ENCODE data around the gene PRKG1. TPM values are rescaled to one million over a fixed set of nuclear protein-coding genes. Genes with fewer than 3 reads are reported as not detected.

The PRKG1 gene
- polyA plus RNA-seq, 3 donors = not detected

- H3K9me3 Mint-ChIP-seq = peaks cover 3 to 15% (median 6%) of the 10 kb centered on the region in 7 donors
- no peak overlapping the region for H3K27ac ChIP-seq (ENCODE audit: low read depth in 1 of 2, low read length in 2 of 2)
- H3K4me1 ChIP-seq (ENCODE audit: control insufficient read depth in 1 of 2, insufficient read depth in 2 of 2, low read length in 2 of 2) = no peaks in the 10 kb centered on the region
- no peaks in the 10 kb centered on the region for H3K36me3 ChIP-seq (replicated peaks in 1 of 2; ENCODE audit: control insufficient read depth in 1 of 2, insufficient read depth in 2 of 2, low read length in 2 of 2)
- no peak overlapping the region for H3K4me2 ChIP-seq (replicated peaks; ENCODE audit: extremely low read depth, low read length, poor library complexity, severe bottlenecking)
- no peaks in the 10 kb centered on the region for H3K79me2 ChIP-seq (ENCODE audit: insufficient read depth, low read length)
- no peak overlapping the region for H2AFZ ChIP-seq (ENCODE audit: insufficient read depth, low read depth, low read length, poor library complexity, severe bottlenecking)
- H4K20me1 ChIP-seq (ENCODE audit: insufficient read depth, low read length) = no peaks in the 10 kb centered on the region
- H3K9ac ChIP-seq (ENCODE audit: insufficient read depth, low read length, poor library complexity, severe bottlenecking) = no peak overlapping the region
- H3K27ac Mint-ChIP-seq = no peak overlapping the region
- no peak for TF ChIP-seq CTCF (IDR thresholded peaks at IDR 0.05)
- no CpG with 5 or more reads among the region's 1 CpG for WGBS (ENCODE audit: insufficient coverage)
- no peaks in the 10 kb centered on the region for H3K4me1 Mint-ChIP-seq
- DNase-seq = no peak
- no peak overlapping the region for H3K4me3 Mint-ChIP-seq
- H3K36me3 Mint-ChIP-seq = no peaks in the 10 kb centered on the region
- H3K4me3 ChIP-seq (replicated peaks in 1 of 3; ENCODE audit: low read depth in 2 of 3, low read length in 3 of 3) = no peak overlapping the region
- peaks cover 10 to 15% of the 10 kb centered on the region in 2 donors for H3K9me3 ChIP-seq (replicated peaks in 1 of 2; ENCODE audit: control insufficient read depth in 1 of 2, insufficient read depth in 1 of 2, low read length in 2 of 2)
- no peaks in the 10 kb centered on the region for H3K27me3 Mint-ChIP-seq (ENCODE audit: low read depth in 3 of 3)
- intact Hi-C loops (cut with micrococcal nuclease) = no loop called here
- H3K27me3 ChIP-seq (ENCODE audit: control insufficient read depth in 2 of 2, insufficient read depth in 2 of 2, low read length in 2 of 2) = no peaks in the 10 kb centered on the region
These were observed 545.8 kb downstream of the PRKG1 start for GRCh38 chr10:51620131-51620530.

- no peak overlapping the region for H3K4me2 ChIP-seq (replicated peaks; ENCODE audit: extremely low read depth, low read length, poor library complexity, severe bottlenecking)
- no peaks in the 10 kb centered on the region for H3K4me1 Mint-ChIP-seq
- H3K4me1 ChIP-seq (ENCODE audit: control insufficient read depth in 1 of 2, insufficient read depth in 2 of 2, low read length in 2 of 2) = no peaks in the 10 kb centered on the region
- no peaks in the 10 kb centered on the region for H3K36me3 Mint-ChIP-seq
- no peak overlapping the region for H3K4me3 ChIP-seq (replicated peaks in 1 of 3; ENCODE audit: low read depth in 2 of 3, low read length in 3 of 3)
- intact Hi-C loops (cut with micrococcal nuclease) = no loop called here
- no CpG with 5 or more reads among the region's 1 CpG for WGBS (ENCODE audit: insufficient coverage)
- no peak overlapping the region for H3K9ac ChIP-seq (ENCODE audit: insufficient read depth, low read length, poor library complexity, severe bottlenecking)
- H3K27ac Mint-ChIP-seq = no peak overlapping the region
- H4K20me1 ChIP-seq (ENCODE audit: insufficient read depth, low read length) = no peaks in the 10 kb centered on the region
- no peaks in the 10 kb centered on the region for H3K36me3 ChIP-seq (replicated peaks in 1 of 2; ENCODE audit: control insufficient read depth in 1 of 2, insufficient read depth in 2 of 2, low read length in 2 of 2)
- peaks cover 0 to 8% (median 2%) of the 10 kb centered on the region in 7 donors for H3K9me3 Mint-ChIP-seq
- H3K4me3 Mint-ChIP-seq = no peak overlapping the region
- no peak overlapping the region for H2AFZ ChIP-seq (ENCODE audit: insufficient read depth, low read depth, low read length, poor library complexity, severe bottlenecking)
- DNase-seq = no peak
- peaks cover 0 to 1% (median 0%) of the 10 kb centered on the region in 3 donors for H3K27me3 Mint-ChIP-seq (ENCODE audit: low read depth in 3 of 3)
- TF ChIP-seq CTCF (IDR thresholded peaks at IDR 0.05) = no peak
- H3K79me2 ChIP-seq (ENCODE audit: insufficient read depth, low read length) = no peaks in the 10 kb centered on the region
- no peak overlapping the region for H3K27ac ChIP-seq (ENCODE audit: low read depth in 1 of 2, low read length in 2 of 2)
- peaks cover 0 to 4% of the 10 kb centered on the region in 2 donors for H3K9me3 ChIP-seq (replicated peaks in 1 of 2; ENCODE audit: control insufficient read depth in 1 of 2, insufficient read depth in 1 of 2, low read length in 2 of 2)
- H3K27me3 ChIP-seq (ENCODE audit: control insufficient read depth in 2 of 2, insufficient read depth in 2 of 2, low read length in 2 of 2) = no peaks in the 10 kb centered on the region
These were observed 549.7 kb downstream of the PRKG1 start for GRCh38 chr10:51624013-51624412.
